Measurements from ENCODE around the gene PRICKLE3.

The PRICKLE3 gene

GRCh38 chrX:49225858-49226257 is 39.7 kb upstream of the PRICKLE3 start:
- Histone ChIP-seq H3F3A (ENCODE audit: low read depth) (no peaks in the 10 kb centered on the region), H3K27me3 (ENCODE audit: insufficient read depth, low read length, poor library complexity, severe bottlenecking) (no peaks in the 10 kb centered on the region), H3K9me2 (replicated peaks; ENCODE audit: low read depth, low read length) (no peaks in the 10 kb centered on the region), H3K4me3 (ENCODE audit: low read length, poor library complexity, severe bottlenecking) (no peak overlapping the region), H3K4me1 (ENCODE audit: insufficient read depth, low read length, poor library complexity, severe bottlenecking) (no peaks in the 10 kb centered on the region), H2AFZ (ENCODE audit: low read length) (no peak overlapping the region), H3K79me2 (ENCODE audit: insufficient read depth, low read length) (no peaks in the 10 kb centered on the region), H3K36me3 (ENCODE audit: insufficient read depth, low read length) (no peaks in the 10 kb centered on the region), H3K9ac (ENCODE audit: low read depth, low read length, poor library complexity, severe bottlenecking) (no peak overlapping the region), H3K9me3 (ENCODE audit: insufficient read depth, low read depth, low read length) (no peaks in the 10 kb centered on the region), H4K20me1 (ENCODE audit: insufficient read depth, low read length, poor library complexity, severe bottlenecking) (no peaks in the 10 kb centered on the region), H3K4me2 (ENCODE audit: low read depth, low read length, poor library complexity, severe bottlenecking) (no peak overlapping the region)
- TF ChIP-seq, protein P1, sequence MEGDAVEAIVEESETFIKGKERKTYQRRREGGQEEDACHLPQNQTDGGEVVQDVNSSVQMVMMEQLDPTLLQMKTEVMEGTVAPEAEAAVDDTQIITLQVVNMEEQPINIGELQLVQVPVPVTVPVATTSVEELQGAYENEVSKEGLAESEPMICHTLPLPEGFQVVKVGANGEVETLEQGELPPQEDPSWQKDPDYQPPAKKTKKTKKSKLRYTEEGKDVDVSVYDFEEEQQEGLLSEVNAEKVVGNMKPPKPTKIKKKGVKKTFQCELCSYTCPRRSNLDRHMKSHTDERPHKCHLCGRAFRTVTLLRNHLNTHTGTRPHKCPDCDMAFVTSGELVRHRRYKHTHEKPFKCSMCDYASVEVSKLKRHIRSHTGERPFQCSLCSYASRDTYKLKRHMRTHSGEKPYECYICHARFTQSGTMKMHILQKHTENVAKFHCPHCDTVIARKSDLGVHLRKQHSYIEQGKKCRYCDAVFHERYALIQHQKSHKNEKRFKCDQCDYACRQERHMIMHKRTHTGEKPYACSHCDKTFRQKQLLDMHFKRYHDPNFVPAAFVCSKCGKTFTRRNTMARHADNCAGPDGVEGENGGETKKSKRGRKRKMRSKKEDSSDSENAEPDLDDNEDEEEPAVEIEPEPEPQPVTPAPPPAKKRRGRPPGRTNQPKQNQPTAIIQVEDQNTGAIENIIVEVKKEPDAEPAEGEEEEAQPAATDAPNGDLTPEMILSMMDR (conservative IDR thresholded peaks at IDR 0.05; ENCODE audit: low read length) = no peak
- no peak for TF ChIP-seq EZH2phosphoT487 (IDR thresholded peaks at IDR 0.05; ENCODE audit: borderline replicate concordance)

GRCh38 chrX:49221868-49222267 is 35.7 kb upstream of the PRICKLE3 start:
- Histone ChIP-seq H3K36me3 (ENCODE audit: insufficient read depth, low read length) (no peaks in the 10 kb centered on the region), H4K20me1 (ENCODE audit: insufficient read depth, low read length, poor library complexity, severe bottlenecking) (no peaks in the 10 kb centered on the region), H3K27me3 (ENCODE audit: insufficient read depth, low read length, poor library complexity, severe bottlenecking) (no peaks in the 10 kb centered on the region), H3K9me2 (replicated peaks; ENCODE audit: low read depth, low read length) (no peaks in the 10 kb centered on the region), H3K9me3 (ENCODE audit: insufficient read depth, low read depth, low read length) (no peaks in the 10 kb centered on the region), H3K9ac (ENCODE audit: low read depth, low read length, poor library complexity, severe bottlenecking) (no peak overlapping the region), H3K4me3 (ENCODE audit: low read length, poor library complexity, severe bottlenecking) (no peak overlapping the region), H3F3A (ENCODE audit: low read depth) (no peaks in the 10 kb centered on the region), H3K4me2 (ENCODE audit: low read depth, low read length, poor library complexity, severe bottlenecking) (no peak overlapping the region), H3K4me1 (ENCODE audit: insufficient read depth, low read length, poor library complexity, severe bottlenecking) (no peaks in the 10 kb centered on the region), H3K79me2 (ENCODE audit: insufficient read depth, low read length) (no peaks in the 10 kb centered on the region), H2AFZ (ENCODE audit: low read length) (no peak overlapping the region)
- no peak for TF ChIP-seq EZH2phosphoT487 (IDR thresholded peaks at IDR 0.05; ENCODE audit: borderline replicate concordance)
- TF ChIP-seq, protein P1 (conservative IDR thresholded peaks at IDR 0.05; ENCODE audit: low read length) = no peak

DNA sequence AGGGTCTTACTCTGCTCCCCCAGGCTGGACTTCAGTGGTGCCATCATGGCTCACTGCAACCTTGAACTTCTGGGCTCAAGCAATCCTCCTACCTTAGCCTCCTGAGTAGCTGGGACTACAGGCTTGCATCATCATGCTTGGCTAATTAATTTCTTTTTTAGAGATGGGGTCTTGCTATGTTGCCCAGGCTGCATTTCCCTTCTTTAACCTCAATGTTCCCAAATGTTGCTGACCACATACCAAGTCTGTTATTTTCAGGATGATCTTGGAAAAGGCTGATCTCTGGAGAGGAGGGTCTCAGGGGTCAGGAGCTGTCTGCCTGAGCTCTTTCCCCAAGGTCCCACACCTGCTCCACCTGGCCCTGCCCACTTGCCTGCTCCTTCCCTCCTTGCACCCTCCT is 33.9 kb upstream of the PRICKLE3 start:
- Histone ChIP-seq H3K79me2 (ENCODE audit: insufficient read depth, low read length) (no peaks in the 10 kb centered on the region), H3K9ac (ENCODE audit: low read depth, low read length, poor library complexity, severe bottlenecking) (no peak overlapping the region), H3K4me1 (ENCODE audit: insufficient read depth, low read length, poor library complexity, severe bottlenecking) (no peaks in the 10 kb centered on the region), H2AFZ (ENCODE audit: low read length) (no peak overlapping the region), H3K36me3 (ENCODE audit: insufficient read depth, low read length) (no peaks in the 10 kb centered on the region), H3K9me2 (replicated peaks; ENCODE audit: low read depth, low read length) (no peaks in the 10 kb centered on the region), H3K4me2 (ENCODE audit: low read depth, low read length, poor library complexity, severe bottlenecking) (no peak overlapping the region), H4K20me1 (ENCODE audit: insufficient read depth, low read length, poor library complexity, severe bottlenecking) (no peaks in the 10 kb centered on the region), H3K4me3 (ENCODE audit: low read length, poor library complexity, severe bottlenecking) (no peak overlapping the region), H3K9me3 (ENCODE audit: insufficient read depth, low read depth, low read length) (no peaks in the 10 kb centered on the region), H3F3A (ENCODE audit: low read depth) (no peaks in the 10 kb centered on the region), H3K27me3 (ENCODE audit: insufficient read depth, low read length, poor library complexity, severe bottlenecking) (no peaks in the 10 kb centered on the region)
- no peak for TF ChIP-seq EZH2phosphoT487 (IDR thresholded peaks at IDR 0.05; ENCODE audit: borderline replicate concordance)
- TF ChIP-seq, protein P1 (conservative IDR thresholded peaks at IDR 0.05; ENCODE audit: low read length) = no peak
